GM12878 (cell line): ENCODE data around the gene CDH2.

Experiments used
- HDAC2 ChIP-seq: fragments of 200-600 bp; sonication (generic); IDR thresholded peaks from 2 replicates; pipeline ENCODE4 v1.6.1; 2017
- TF ChIP-seq, protein P1 (sequence below), 3 experiments: IDR thresholded peaks in 2 of 3; conservative IDR thresholded peaks in 1 of 3; 2 replicates each; pipeline ENCODE4 v1.5.1; 2011; ENCODE audit warnings: low read depth in 3 of 3, low read length in 3 of 3, mild to moderate bottlenecking in 3 of 3, control low read depth in 2 of 3, moderate library complexity in 2 of 3, inconsistent platforms in 1 of 3, mixed read lengths in 1 of 3; ENCODE audit not compliant: control insufficient read depth in 2 of 3, insufficient read depth in 1 of 3; ENCODE audit errors: extremely low read depth in 1 of 3

DNA sequence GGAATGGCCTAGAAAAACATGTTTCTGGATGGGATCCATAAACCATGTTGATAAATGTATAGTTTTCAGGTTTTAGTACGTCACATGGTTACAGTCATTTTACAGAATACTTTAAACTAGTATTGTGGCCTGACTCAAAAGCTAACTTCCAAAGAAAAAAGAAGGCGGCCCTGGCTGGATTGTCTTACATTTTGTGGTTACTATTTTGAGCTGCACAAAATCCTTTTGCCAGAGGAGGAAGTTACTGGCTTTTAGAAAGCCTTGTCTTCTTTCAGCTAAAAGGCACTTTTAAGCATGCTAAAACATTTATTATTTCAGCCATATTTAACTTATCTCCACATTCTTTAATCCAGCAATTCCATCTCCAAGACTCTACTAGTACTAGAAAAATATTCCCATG is 227.9 kb downstream of the CDH2 start:
- TF ChIP-seq, protein P1, sequence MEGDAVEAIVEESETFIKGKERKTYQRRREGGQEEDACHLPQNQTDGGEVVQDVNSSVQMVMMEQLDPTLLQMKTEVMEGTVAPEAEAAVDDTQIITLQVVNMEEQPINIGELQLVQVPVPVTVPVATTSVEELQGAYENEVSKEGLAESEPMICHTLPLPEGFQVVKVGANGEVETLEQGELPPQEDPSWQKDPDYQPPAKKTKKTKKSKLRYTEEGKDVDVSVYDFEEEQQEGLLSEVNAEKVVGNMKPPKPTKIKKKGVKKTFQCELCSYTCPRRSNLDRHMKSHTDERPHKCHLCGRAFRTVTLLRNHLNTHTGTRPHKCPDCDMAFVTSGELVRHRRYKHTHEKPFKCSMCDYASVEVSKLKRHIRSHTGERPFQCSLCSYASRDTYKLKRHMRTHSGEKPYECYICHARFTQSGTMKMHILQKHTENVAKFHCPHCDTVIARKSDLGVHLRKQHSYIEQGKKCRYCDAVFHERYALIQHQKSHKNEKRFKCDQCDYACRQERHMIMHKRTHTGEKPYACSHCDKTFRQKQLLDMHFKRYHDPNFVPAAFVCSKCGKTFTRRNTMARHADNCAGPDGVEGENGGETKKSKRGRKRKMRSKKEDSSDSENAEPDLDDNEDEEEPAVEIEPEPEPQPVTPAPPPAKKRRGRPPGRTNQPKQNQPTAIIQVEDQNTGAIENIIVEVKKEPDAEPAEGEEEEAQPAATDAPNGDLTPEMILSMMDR (IDR thresholded peaks at IDR 0.05 in 2 of 3, conservative IDR thresholded peaks at IDR 0.05 in 1 of 3; ENCODE audit: control insufficient read depth in 2 of 3, extremely low read depth in 1 of 3, insufficient read depth in 1 of 3, low read depth in 3 of 3, low read length in 3 of 3) = no peak
- no peak for TF ChIP-seq HDAC2
